Lung (tissue), 12 donors: ENCODE data around the gene CDH16. TPM values are rescaled to one million over a fixed set of nuclear protein-coding genes. Genes with fewer than 3 reads are reported as not detected.

Source experiments
- ATAC-seq: fragments of 200-7000 bp; cut with Tn5 transposase; one replicate; pipeline ENCODE4 v1.9.1; 2020; ENCODE audit warnings: moderate number of reproducible peaks; ENCODE audit not compliant: insufficient read depth, low FRiP score
- DNase-seq, 3 donors: peaks; one replicate each; pipeline ENCODE4 v3.0.0-alpha.2; 2013 to 2017
- H3K27ac ChIP-seq, 2 donors: one replicate each; pipeline ENCODE4 v1.5.1; 2013; ENCODE audit warnings: mild to moderate bottlenecking in 2 of 2, moderate library complexity in 2 of 2, control low read depth in 1 of 2, inconsistent platforms in 1 of 2, low read depth in 1 of 2, low read length in 1 of 2
- H3K27me3 ChIP-seq, 3 donors: one replicate each; pipeline ENCODE4 v1.5.1; 2013; ENCODE audit warnings: low read length in 2 of 3; ENCODE audit not compliant: control insufficient read depth in 3 of 3, insufficient read depth in 3 of 3
- H3K36me3 ChIP-seq, 4 donors: one replicate each; pipeline ENCODE4 v1.5.1; 2013; ENCODE audit warnings: low read length in 4 of 4, mild to moderate bottlenecking in 1 of 4, moderate library complexity in 1 of 4; ENCODE audit not compliant: control insufficient read depth in 4 of 4, insufficient read depth in 4 of 4
- H3K4me1 ChIP-seq, 5 donors: one replicate each; pipeline ENCODE4 v1.5.1; 2013; ENCODE audit warnings: low read length in 5 of 5, mild to moderate bottlenecking in 2 of 5, moderate library complexity in 1 of 5; ENCODE audit not compliant: control insufficient read depth in 5 of 5, insufficient read depth in 5 of 5
- H3K4me3 ChIP-seq: one replicate; pipeline ENCODE4 v1.5.1; 2013; ENCODE audit warnings: mild to moderate bottlenecking, control low read depth, moderate library complexity
- H3K9ac ChIP-seq, 2 donors: one replicate each; pipeline ENCODE4 v1.5.1; 2013; ENCODE audit warnings: low read length in 2 of 2, control low read depth in 1 of 2; ENCODE audit not compliant: insufficient read depth in 1 of 2
- H3K9me3 ChIP-seq, 4 donors: one replicate each; pipeline ENCODE4 v1.5.1; 2013; ENCODE audit warnings: low read length in 3 of 4, mild to moderate bottlenecking in 1 of 4, moderate library complexity in 1 of 4; ENCODE audit not compliant: control insufficient read depth in 4 of 4, insufficient read depth in 3 of 4
- WGBS, 2 donors: extraction: QIAGEN DNeasy Blood & Tissue Kit; methylation state at CpG; one replicate each; pipeline ENCODE4 v1.1.7; 2013; 5-methylcytosine and 5-hydroxymethylcytosine counted together
- polyA plus RNA-seq, 2 donors: library from polyadenylated mRNA; stranded (reverse); fragments of 200-250 nt; gene quantifications; one replicate each; pipeline ENCODE4 v1.2.1, GENCODE V29; 2013
- total RNA-seq, 2 donors: library from RNA; depleted of rRNA in 1 of 2; stranded (reverse); fragments of >200 nt in 1 of 2; gene quantifications; one replicate each; pipeline ENCODE4 v1.2.1, GENCODE V29; 2014 to 2021
- TF ChIP-seq, protein P1 (sequence below): IDR thresholded peaks from 2 replicates; pipeline ENCODE4 v1.5.1; 2012; ENCODE audit warnings: mild to moderate bottlenecking; ENCODE audit errors: control extremely low read depth, extremely low read depth
- donor health status: control.
- donor health status: control.
- donor health status: Bipolar disorder and iron deficiency.
- donor health status: healthy.
- donor health status: DM: yes; HTN: yes; CAD: no.

The CDH16 gene
- total and polyA plus RNA-seq, 4 donors = 0.25 to 1.7 (median 0.64) TPM; not detected in 1

DNA sequence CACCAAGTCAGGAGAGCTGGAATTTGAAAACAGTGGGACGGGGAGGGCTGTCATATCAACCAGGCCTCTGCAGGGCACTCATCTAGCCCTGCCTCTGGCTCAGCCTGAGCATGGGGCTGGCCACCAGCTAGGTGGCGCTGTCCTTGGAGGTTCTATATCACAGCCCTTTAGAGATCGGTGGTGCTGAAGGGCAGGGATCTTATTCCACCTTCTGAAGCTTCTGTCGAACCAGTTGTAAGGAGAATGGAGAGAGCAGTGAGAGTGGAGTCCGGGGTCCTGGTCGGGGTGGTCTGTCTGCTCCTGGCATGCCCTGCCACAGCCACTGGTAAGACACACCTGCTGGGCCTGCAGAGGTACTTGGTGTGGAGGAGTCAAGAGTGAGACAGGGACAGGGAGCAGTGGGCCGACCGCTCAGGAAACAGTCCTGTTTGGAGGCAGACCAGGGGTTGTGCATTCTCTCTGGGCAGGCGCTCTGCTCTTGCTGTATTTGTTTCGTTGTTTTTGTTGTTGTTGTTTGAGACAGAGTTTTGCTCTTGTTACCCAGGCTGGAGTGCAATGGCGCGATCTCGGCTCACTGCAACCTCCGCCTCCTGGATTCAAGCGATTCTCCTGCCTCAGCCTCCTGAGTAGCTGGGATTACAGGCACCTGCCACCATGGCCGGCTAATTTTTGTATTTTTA, 42.5 kb upstream of the CDH16 start, which contains the start of gene CES3:
Gene CES3, plus strand, starts transcription at position 202 of the 680 bp plus-strand sequence. Its CDS starts 42 bp downstream, at position 244.
- peak; percentile 66 for ATAC-seq
- DNase-seq = peak; percentile 34 to 57 (median 54)
- Histone ChIP-seq H3K9ac (no peak within 1 kb of the TSS), H3K36me3 (no peaks in the 10 kb centered on the region), H3K9me3 (no peaks in the 10 kb centered on the region), H3K4me3 (no peak within 1 kb of the TSS), H3K4me1 (peaks cover 0 to 7% (median 0%) of the 10 kb centered on the region in 5 donors), H3K27ac (no peak within 1 kb of the TSS), H3K27me3 (no peaks in the 10 kb centered on the region)
- TF ChIP-seq, protein P1, sequence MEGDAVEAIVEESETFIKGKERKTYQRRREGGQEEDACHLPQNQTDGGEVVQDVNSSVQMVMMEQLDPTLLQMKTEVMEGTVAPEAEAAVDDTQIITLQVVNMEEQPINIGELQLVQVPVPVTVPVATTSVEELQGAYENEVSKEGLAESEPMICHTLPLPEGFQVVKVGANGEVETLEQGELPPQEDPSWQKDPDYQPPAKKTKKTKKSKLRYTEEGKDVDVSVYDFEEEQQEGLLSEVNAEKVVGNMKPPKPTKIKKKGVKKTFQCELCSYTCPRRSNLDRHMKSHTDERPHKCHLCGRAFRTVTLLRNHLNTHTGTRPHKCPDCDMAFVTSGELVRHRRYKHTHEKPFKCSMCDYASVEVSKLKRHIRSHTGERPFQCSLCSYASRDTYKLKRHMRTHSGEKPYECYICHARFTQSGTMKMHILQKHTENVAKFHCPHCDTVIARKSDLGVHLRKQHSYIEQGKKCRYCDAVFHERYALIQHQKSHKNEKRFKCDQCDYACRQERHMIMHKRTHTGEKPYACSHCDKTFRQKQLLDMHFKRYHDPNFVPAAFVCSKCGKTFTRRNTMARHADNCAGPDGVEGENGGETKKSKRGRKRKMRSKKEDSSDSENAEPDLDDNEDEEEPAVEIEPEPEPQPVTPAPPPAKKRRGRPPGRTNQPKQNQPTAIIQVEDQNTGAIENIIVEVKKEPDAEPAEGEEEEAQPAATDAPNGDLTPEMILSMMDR = peak; percentile 11
- 72 to 74% methylated on average over 16 of the region's 16 CpGs for WGBS, 2 donors

DNA sequence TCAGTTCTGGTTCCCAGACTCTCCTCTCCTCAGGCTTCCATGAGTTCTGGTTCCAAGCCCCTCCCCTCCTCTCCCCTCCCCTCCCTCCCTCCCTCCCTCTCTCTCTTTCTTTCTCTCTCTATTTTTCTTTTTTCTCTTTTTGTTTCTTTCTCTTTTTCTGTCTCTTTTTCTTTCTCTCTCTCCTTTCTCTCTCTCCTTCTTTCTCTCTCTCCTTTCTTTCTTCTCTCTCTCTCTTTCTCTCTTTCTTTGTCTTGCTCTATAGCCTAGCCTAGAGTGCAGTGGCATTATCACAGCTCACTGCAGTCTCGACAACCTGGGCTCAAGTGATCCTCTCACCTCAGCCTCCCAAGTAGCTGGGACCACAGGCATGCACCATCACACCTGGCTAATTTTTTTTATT, 41.6 kb upstream of the CDH16 start:
- H3K36me3 ChIP-seq = no peaks in the 10 kb centered on the region
- H3K4me1 ChIP-seq = peaks cover 0 to 7% (median 0%) of the 10 kb centered on the region in 5 donors
- no peaks in the 10 kb centered on the region for H3K9me3 ChIP-seq
- no peak overlapping the region for H3K9ac ChIP-seq
- TF ChIP-seq, protein P1 = no peak
- ATAC-seq (no peak), DNase-seq (no peak)
- H3K27me3 ChIP-seq = no peaks in the 10 kb centered on the region
- 86 to 90% methylated on average over 1 of the region's 1 CpG for WGBS, 2 donors
- no peak overlapping the region for H3K4me3 ChIP-seq
- H3K27ac ChIP-seq = no peak overlapping the region

DNA sequence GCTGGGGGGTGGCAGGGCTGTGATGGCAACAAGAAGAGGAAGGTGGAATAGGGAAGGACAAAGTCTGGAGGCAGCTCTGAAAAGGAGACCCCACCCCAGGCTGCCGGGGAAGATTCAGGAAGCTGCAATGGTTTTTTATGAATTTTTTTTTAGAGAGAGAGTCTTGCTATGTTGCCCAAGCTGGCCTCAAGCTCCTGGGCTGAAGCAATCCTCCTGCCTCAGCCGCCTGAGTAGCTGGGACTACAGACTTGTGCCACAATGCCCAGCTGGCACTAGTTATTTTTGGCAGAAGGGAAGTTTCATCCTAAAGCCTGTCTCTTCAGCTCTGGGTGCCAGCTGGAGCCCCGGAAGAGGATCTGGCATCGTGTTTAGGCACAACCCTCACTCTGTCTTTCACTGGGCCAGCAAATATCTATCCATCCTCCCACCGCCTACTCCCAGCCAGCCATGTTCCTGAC, 41.0 kb upstream of the CDH16 start:
- H3K4me1 ChIP-seq = peaks cover 0 to 7% (median 0%) of the 10 kb centered on the region in 5 donors
- WGBS, 2 donors = 40 to 56% methylated on average over 5 of the region's 5 CpGs
- TF ChIP-seq, protein P1 = no peak
- H3K27me3 ChIP-seq = no peaks in the 10 kb centered on the region
- no peaks in the 10 kb centered on the region for H3K9me3 ChIP-seq
- H3K9ac ChIP-seq = no peak overlapping the region
- no peak overlapping the region for H3K4me3 ChIP-seq
- H3K36me3 ChIP-seq = no peaks in the 10 kb centered on the region
- ATAC-seq = peak; percentile 35
- no peak overlapping the region for H3K27ac ChIP-seq
- DNase-seq = no peak
